GM13976 (cell line): Measurements from ENCODE around the gene TAC3.
"Not testable (repeated sequence)": the region's sequence is repeated elsewhere in the genome, so short reads cannot be mapped to it uniquely, and the experiment has no call there.

Source experiments
- DNase-seq: peaks from one replicate; pipeline ENCODE4 v3.0.0; 2012; ENCODE audit warnings: low spot score
- CTCF ChIP-seq: IDR thresholded peaks from 2 replicates; pipeline ENCODE4 v1.5.1; 2012; ENCODE audit warnings: borderline replicate concordance, mild to moderate bottlenecking; ENCODE audit not compliant: insufficient read depth; ENCODE audit errors: extremely low read depth, missing control alignments, control extremely low read depth
- in situ Hi-C: fragments of 300-500 bp; cut with MboI; formaldehyde crosslinking; loops from one replicate; pipeline ENCODE4 v1.12.0; 2022; ENCODE audit warnings: low sequenced_read_pairs, mixed read lengths, inconsistent platforms; ENCODE audit not compliant: unreplicated experiment

TAC3 gene

DNA sequence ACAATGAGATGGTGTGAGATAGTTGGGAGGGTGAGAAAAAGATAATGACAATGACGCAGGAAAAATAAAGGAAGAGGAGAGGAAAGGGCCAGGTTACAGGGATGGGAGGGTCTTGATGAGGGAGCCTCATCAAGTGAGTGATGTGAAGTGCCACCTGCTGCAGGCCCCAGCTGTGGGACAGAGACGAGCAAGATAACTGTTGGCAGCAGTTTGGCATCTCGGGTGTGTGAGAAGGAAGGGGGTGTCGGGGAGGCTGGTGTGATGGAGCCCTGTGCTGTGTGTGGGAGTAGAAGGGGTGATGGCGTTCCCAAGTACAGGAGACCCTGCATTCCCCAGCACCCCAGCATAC lies 11.4 kb upstream of the TAC3 start:
- in situ Hi-C loops, result no loop called here
- DNase-seq, result no peak
- TF ChIP-seq CTCF, result no peak

GRCh38 chr12:57027011-57027804 lies 10.9 kb upstream of the TAC3 start:
- no peak for DNase-seq
- in situ Hi-C loops, result no loop called here
- TF ChIP-seq CTCF, result no peak

DNA sequence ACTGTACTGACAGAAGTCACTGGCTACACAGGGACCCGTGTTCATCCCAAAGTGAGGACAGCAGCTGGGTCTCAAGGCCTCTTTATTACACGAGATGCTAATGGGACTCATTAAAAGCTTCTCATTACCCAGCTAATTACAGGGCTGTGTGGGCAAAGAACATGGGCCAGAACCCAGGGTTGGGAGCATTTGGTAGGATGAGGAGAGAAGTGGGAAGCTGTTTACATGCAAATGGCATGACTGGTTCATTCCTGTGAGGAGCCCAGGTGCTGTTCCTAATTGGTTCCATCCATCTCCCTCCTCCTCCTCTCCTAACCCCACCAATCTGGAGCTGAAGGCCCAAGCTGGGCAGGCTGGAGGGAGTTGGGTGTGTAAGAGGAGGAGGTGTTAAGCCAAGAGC lies 8.9 kb upstream of the TAC3 start:
- DNase-seq, result no peak
- in situ Hi-C loops, result no loop called here
- no peak for TF ChIP-seq CTCF

- DNase-seq, in situ Hi-C loops: not testable (repeated sequence)
Observed at GRCh38 chr12:57022324-57022723, 6.0 kb upstream of the TAC3 start.

DNA sequence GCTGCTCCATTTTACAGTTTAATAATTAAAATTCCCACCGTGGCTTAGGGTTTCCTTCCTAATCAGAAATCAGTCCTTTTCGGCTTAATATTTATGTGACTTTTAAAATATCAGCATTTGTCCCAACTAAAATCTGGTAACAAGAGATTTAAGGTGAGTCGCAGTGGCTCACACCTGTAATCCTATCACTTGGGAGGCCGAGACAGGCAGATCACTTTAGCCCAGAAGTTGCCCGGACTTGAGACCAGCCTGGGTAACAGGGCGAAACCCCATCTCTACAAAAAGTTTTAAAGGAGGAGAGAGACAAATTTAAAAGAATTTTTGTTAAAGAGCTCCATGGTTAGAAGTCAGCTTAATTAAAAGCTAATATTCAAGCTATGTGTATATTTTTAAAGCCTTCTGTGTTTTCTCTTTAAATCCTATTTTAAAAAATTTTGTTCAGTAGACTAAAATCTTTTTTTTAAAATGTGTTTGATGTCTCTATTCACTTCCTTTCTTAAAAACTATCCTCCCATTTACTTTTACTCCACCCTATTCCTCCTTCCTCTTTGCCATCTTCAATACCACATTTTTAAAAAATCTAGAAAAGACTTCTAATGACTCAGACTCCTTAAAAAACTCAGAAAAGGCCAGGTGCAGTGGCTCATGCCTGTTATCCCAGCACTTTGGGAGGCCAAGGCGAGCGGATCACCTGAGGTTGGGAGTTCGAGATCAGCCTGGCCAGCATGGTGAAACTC lies 3.8 kb upstream of the TAC3 start:
- TF ChIP-seq CTCF, result no peak
- no peak for DNase-seq
- in situ Hi-C loops, result loop anchor here (10.0 kb wide), 1 partner anchor 45 kb away; no protein-coding TSS in a partner anchor

- in situ Hi-C loops, result loop anchor here (10.0 kb wide), 1 partner anchor 46 kb away; no protein-coding TSS in a partner anchor
- no peak for DNase-seq
- no peak for TF ChIP-seq CTCF
Observed at GRCh38 chr12:57018906-57019305, 2.6 kb upstream of the TAC3 start.

GRCh38 chr12:57018353-57018752 lies 2.0 kb upstream of the TAC3 start:
- in situ Hi-C loops, result loop anchor here (10.0 kb wide), 1 partner anchor 46 kb away; no protein-coding TSS in a partner anchor
- DNase-seq, result not testable (repeated sequence)
